Spleen (tissue), 7 donors: Measurements from ENCODE around the gene RHBDL1.

Experiments
- POLR2A ChIP-seq, 3 donors: fragments of 450-650 bp; IDR thresholded peaks; one replicate each; pipeline ENCODE4 v1.5.1; 2017; ENCODE audit warnings: antibody characterized with exemption in 3 of 3, mild to moderate bottlenecking in 1 of 3
- POLR2AphosphoS5 ChIP-seq, 3 donors: sonication (generic); formaldehyde crosslinking; IDR thresholded peaks; one replicate each; pipeline ENCODE4 v1.5.1; 2017; ENCODE audit warnings: antibody characterized with exemption in 3 of 3
- TF ChIP-seq, protein P1 (sequence below), 11 experiments: fragments of 200-600 bp in 7 of 11; fragments of 450-650 bp in 4 of 11; sonication (generic) in 4 of 11; IDR thresholded peaks in 8 of 11; conservative IDR thresholded peaks in 3 of 11; 1 replicate in 7 of 11; 2 replicates in 4 of 11; pipeline versions ENCODE4 v1.4.0 to v1.8.0; 2016 to 2021; ENCODE audit warnings: antibody characterized with exemption in 11 of 11, inconsistent platforms in 4 of 11, mild to moderate bottlenecking in 1 of 11
- donor health status: DM: no; HTN: no; CAD: no; lungs with moderate emphysema.
- donor health status: DM: no; HTN: no; CAD: no.
- donor health status: DM: no; HTN: no; CAD: no.

DNA sequence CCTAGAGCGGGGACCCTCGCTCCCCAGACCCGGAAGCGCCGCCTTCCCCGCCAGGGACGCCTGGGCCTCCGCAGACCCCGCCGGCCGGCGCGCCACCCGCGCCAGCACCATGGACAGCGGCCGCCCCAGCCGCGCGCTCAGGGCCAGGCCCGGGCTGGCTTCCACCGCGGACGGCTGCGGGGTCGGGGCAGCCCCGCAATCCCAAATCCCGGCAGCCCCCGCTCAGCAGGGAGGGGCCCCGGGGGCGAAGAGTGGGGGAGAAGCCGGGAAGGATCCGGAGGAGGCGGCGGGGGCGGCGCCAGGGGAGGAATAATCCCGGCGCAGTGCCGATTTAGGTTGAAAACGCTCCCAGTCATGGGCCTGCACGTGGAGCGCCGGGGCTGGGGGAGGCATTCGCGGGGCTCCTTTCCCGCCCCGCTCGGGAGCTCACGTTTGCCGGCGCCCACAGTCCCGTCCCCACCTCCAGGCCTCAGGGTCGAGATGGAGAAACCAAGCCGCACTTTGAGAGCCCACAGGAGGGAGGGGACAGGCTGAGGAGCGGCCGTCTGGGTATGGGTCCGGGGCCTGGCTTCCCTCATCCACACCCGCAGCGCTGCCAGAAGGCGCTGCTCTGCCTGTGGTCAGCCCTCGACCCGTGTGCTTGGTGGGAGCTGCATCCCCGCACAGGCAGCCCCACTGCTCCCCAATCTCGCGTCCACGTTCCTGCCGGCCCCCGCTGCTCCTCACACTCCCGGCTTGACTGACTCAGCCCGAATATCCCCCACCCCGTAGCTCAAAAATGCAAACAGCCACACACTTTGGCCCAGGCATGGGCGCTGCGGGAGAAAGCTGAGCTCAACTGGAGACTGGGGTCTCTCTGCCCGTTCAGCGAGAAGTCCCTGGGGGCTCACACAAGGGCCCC lies 25.5 kb downstream of the RHBDL1 start:
- TF ChIP-seq, protein P1, sequence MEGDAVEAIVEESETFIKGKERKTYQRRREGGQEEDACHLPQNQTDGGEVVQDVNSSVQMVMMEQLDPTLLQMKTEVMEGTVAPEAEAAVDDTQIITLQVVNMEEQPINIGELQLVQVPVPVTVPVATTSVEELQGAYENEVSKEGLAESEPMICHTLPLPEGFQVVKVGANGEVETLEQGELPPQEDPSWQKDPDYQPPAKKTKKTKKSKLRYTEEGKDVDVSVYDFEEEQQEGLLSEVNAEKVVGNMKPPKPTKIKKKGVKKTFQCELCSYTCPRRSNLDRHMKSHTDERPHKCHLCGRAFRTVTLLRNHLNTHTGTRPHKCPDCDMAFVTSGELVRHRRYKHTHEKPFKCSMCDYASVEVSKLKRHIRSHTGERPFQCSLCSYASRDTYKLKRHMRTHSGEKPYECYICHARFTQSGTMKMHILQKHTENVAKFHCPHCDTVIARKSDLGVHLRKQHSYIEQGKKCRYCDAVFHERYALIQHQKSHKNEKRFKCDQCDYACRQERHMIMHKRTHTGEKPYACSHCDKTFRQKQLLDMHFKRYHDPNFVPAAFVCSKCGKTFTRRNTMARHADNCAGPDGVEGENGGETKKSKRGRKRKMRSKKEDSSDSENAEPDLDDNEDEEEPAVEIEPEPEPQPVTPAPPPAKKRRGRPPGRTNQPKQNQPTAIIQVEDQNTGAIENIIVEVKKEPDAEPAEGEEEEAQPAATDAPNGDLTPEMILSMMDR (IDR thresholded peaks at IDR 0.05 in 8 of 11, conservative IDR thresholded peaks at IDR 0.05 in 3 of 11): no peak
- TF ChIP-seq POLR2A (IDR thresholded peaks at IDR 0.05): no peak
- no peak for TF ChIP-seq POLR2AphosphoS5 (IDR thresholded peaks at IDR 0.05)
